COR-L47 (cell line): ENCODE results near the gene MYL1.

ENCODE experiments used
- DNase-seq: peaks from one replicate; lab custom pipeline; 2025; lab: John Stamatoyannopoulos, UW

Gene MYL1

GRCh38 chr2:210267698-210268097, 47.3 kb downstream of the MYL1 start:
- DNase-seq = no peak

- DNase-seq = no peak
Measured at GRCh38 chr2:210264282-210264681, 50.7 kb downstream of the MYL1 start.

GRCh38 chr2:210263841-210264240, 51.1 kb downstream of the MYL1 start:
- DNase-seq = no peak

- DNase-seq = no peak
Measured at GRCh38 chr2:210262036-210262435, 52.9 kb downstream of the MYL1 start.

- DNase-seq = no peak
Measured at GRCh38 chr2:210259687-210260086, 55.3 kb downstream of the MYL1 start.

GRCh38 chr2:210252699-210253606, 62.0 kb downstream of the MYL1 start:
- DNase-seq = no peak

GRCh38 chr2:210250622-210251021, 64.4 kb downstream of the MYL1 start:
- no peak for DNase-seq
